SJSA1 (cell line): ENCODE data around the gene AFAP1. TPM values are rescaled to one million over a fixed set of nuclear protein-coding genes. Genes with fewer than 3 reads are reported as not detected.

Source experiments
- DNase-seq, 2 experiments: peaks; one replicate each; pipeline ENCODE4 v3.0.0-alpha.2; 2015 to 2020; ENCODE audit warnings: low spot score in 2 of 2, low read depth in 1 of 2
- H3K27ac ChIP-seq: fragments of 250-450 bp; sonication (Bioruptor Pico); 2 replicates; pipeline ENCODE4 v1.5.1; 2020; ENCODE audit warnings: mild to moderate bottlenecking, moderate library complexity
- H3K27me3 ChIP-seq: fragments of 250-450 bp; sonication (Bioruptor Pico); replicated peaks from 2 replicates; pipeline ENCODE4 v1.5.1; 2020; ENCODE audit warnings: mild to moderate bottlenecking, moderate library complexity
- H3K36me3 ChIP-seq: fragments of 250-450 bp; sonication (Bioruptor Pico); 2 replicates; pipeline ENCODE4 v1.5.1; 2020; ENCODE audit warnings: mild to moderate bottlenecking
- H3K4me1 ChIP-seq: fragments of 250-450 bp; sonication (Bioruptor Pico); replicated peaks from 2 replicates; pipeline ENCODE4 v1.6.1; 2021; ENCODE audit warnings: mild to moderate bottlenecking
- H3K4me3 ChIP-seq: fragments of 250-450 bp; sonication (Bioruptor Pico); 2 replicates; pipeline ENCODE4 v1.5.1; 2020; ENCODE audit warnings: mild to moderate bottlenecking
- H3K9me3 ChIP-seq: fragments of 250-450 bp; sonication (Bioruptor Pico); replicated peaks from 2 replicates; pipeline ENCODE4 v1.5.1; 2020; ENCODE audit warnings: mild to moderate bottlenecking
- total RNA-seq: library from RNA; depleted of rRNA; stranded (reverse); fragments of >200 nt; shearing (Covaris generic); gene quantifications from 2 replicates; pipeline ENCODE4 v1.2.3, GENCODE V29; 2014

Gene AFAP1
- total RNA-seq, 1 experiment from 2014 or later, result 47.4 TPM

DNA sequence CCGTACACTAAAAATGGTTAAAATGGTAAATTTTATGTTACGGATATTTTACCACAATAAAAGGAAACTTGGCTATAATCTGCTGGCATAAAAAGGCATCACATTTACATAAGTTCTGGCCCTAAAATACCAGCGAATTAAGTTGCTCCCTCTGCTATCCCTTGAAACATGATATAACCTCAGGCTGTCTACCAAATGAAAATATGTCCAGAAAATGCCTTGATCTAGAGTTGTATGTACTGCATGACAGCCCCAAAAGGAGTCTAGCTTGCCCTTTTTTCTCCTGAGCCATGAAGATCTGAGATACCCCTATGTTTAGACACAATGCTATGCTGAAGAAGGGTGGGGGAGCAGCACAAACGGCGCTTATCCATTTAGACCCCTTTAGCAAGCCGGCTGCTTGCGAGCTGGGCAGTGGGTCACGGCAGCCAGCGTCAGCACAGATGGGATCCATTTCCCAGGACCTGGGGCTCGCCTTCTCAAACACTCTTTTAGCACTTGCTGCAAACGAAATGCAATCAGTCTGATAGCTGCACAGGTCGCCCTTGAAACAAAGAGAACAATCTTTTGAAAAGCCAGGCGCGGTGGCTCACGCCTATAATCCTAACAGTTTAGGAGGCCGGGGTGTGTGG, 77.0 kb downstream of the AFAP1 start:
- DNase-seq, result no peak
- Histone ChIP-seq H3K4me1 (peaks cover 58% of the 10 kb centered on the region), H3K4me3 (no peak overlapping the region), H3K27me3 (no peaks in the 10 kb centered on the region), H3K9me3 (no peaks in the 10 kb centered on the region), H3K27ac (peak overlapping the region; percentile 51), H3K36me3 (peaks cover 28% of the 10 kb centered on the region)

DNA sequence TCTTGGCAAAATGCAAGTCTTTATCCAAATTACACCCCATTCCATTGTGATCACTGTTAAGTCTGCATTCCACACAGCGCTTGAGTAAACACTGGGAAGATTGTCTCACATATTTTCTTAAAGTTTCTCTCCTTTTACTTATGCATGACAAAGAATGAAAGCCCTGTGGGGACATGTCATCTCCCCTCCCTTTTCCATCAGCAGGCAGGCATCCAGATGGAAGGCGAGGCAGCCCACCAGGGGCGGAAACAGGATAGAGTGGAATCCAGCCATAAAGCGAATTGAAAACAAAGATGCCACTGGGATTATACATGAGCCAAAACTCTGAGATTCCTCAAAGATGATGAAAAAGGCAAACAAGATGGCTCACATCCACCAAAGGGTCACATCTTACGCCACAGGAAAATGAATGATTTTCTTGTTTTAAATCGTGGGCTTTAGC, 78.2 kb downstream of the AFAP1 start:
- Histone ChIP-seq H3K4me3 (peak overlapping the region; percentile 9; the same call in 1 of the 2 replicates), H3K9me3 (no peaks in the 10 kb centered on the region), H3K4me1 (peaks cover 63% of the 10 kb centered on the region), H3K27me3 (no peaks in the 10 kb centered on the region), H3K36me3 (peaks cover 20% of the 10 kb centered on the region), H3K27ac (peak overlapping the region; percentile 97)
- DNase-seq, result peak; percentile 96 to 99

DNA sequence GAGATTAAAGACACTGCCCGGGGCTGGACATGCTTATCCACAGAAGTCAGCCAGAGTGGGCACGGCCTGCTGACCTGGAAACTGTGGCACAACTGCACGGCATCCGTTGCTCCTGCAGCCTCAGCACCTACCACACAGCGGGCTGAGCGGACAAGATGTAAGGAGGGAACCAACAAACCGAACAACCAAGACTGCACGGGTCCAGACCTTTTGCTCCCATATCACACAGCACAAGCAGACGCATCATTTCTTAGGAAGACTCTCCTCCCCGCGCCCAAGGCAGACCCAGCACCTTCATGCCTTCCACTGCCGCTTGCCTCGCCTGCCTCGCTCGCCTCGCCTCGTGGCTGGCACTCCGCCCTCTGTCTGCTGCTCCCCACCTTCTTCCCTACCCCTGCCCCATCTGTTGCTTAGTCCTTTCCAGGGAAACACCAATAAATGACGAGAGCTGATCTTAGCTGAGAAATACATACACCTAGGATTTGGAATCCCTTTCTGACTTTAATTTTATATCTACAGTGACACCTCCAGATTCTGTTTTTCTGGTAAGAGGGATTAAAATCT, 79.0 kb downstream of the AFAP1 start:
- DNase-seq, result no peak
- H3K27ac ChIP-seq, result peak overlapping the region; percentile 97
- no peaks in the 10 kb centered on the region for H3K9me3 ChIP-seq
- peak overlapping the region; percentile 1; the same call in 1 of the 2 replicates for H3K4me3 ChIP-seq
- no peaks in the 10 kb centered on the region for H3K27me3 ChIP-seq
- H3K36me3 ChIP-seq, result peaks cover 17% of the 10 kb centered on the region
- H3K4me1 ChIP-seq, result peaks cover 71% of the 10 kb centered on the region

DNA sequence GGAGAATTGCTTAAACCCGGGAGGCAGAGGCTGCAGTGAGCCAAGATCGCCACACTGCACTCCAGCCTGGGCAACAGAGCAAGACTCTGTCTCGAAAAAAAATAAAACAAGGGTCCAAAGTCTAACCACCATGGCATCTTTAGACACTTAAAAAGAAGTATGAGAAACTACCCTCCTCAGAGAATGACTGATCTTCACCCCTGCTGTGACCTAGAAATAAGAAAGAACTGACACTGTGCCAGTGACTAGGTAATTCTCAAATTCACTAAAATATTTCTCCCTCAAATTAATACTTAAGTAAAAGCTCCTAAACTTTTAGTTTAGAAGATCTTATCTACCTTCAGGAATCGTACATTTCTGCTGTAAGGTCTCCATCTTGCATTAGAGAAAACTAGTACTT, 80.3 kb downstream of the AFAP1 start:
- Histone ChIP-seq H3K4me3 (no peak overlapping the region), H3K4me1 (peaks cover 76% of the 10 kb centered on the region), H3K36me3 (peaks cover 31% of the 10 kb centered on the region), H3K27me3 (no peaks in the 10 kb centered on the region), H3K9me3 (no peaks in the 10 kb centered on the region), H3K27ac (peak overlapping the region; percentile 6; the same call in 1 of the 2 replicates)
- no peak for DNase-seq

DNA sequence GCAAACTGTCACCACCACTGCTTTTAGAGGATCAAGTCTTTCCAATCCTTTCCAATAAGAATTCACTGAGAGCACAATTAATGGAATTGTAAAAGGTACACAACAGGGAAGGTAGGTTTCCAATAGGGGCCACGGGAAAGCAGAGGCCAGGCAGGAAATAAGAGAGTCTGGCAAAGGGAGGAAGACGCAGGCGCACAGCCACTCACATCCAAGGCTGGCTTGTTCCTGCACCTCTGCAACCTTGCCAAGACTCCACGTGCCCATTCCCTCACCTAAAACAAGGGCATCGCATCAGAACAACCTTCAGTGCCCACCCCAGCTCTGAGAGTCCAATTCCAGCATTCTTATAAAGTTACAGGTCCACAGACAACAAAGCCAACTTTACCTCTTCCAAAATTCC, 81.2 kb downstream of the AFAP1 start:
- H3K4me3 ChIP-seq, result no peak overlapping the region
- peaks cover 79% of the 10 kb centered on the region for H3K4me1 ChIP-seq
- H3K27ac ChIP-seq, result peak overlapping the region; percentile 80
- H3K27me3 ChIP-seq, result no peaks in the 10 kb centered on the region
- H3K9me3 ChIP-seq, result no peaks in the 10 kb centered on the region
- peaks cover 39% of the 10 kb centered on the region for H3K36me3 ChIP-seq
- no peak for DNase-seq

DNA sequence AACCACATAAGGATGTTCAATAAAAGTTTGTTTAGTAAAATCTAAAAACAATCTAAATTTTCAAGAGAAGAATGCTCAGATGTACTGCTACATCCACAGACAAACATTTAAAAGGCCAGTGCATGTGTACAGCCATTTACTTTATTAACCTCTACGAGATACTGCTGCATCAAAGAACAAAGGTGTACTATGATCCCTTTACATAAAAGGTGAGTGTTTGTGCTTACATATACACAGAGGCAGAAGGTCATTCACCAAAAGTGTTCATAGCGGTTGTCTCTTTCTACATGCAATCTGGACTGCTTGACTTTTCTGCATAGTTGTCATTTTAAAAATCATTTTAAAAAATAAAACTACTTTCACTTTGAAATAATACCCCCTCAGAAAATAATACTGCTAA, 81.7 kb downstream of the AFAP1 start:
- peaks cover 42% of the 10 kb centered on the region for H3K36me3 ChIP-seq
- peak overlapping the region; percentile 80 for H3K27ac ChIP-seq
- no peak for DNase-seq
- H3K9me3 ChIP-seq, result no peaks in the 10 kb centered on the region
- H3K27me3 ChIP-seq, result no peaks in the 10 kb centered on the region
- H3K4me3 ChIP-seq, result no peak overlapping the region
- H3K4me1 ChIP-seq, result peaks cover 82% of the 10 kb centered on the region

DNA sequence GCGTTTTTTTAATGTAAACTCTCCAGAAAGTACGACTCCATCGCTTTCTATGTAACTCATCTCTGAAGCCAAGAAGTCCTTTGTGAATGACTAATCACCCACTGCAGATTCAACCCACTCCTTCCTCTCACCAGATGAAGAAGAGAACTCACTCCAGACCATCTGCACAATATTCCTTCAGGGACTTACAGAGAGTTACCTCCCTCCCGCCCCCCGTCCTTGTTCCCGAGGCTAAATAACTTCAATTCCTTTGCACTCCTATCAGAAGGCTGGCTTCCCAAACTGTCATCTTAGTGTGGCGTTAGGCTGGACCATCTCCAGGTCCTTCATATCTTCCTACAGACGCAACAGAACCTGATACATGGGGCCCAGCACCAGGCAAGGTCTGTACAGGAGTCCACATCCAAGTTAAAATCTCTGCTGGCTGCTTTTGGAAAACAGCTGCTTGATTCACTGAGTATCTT, 82.4 kb downstream of the AFAP1 start:
- no peaks in the 10 kb centered on the region for H3K9me3 ChIP-seq
- H3K27ac ChIP-seq, result peak overlapping the region; percentile 80
- H3K4me3 ChIP-seq, result no peak overlapping the region
- H3K4me1 ChIP-seq, result peaks cover 82% of the 10 kb centered on the region
- no peaks in the 10 kb centered on the region for H3K27me3 ChIP-seq
- peak; percentile 59 to 78 for DNase-seq
- H3K36me3 ChIP-seq, result peaks cover 40% of the 10 kb centered on the region

DNA sequence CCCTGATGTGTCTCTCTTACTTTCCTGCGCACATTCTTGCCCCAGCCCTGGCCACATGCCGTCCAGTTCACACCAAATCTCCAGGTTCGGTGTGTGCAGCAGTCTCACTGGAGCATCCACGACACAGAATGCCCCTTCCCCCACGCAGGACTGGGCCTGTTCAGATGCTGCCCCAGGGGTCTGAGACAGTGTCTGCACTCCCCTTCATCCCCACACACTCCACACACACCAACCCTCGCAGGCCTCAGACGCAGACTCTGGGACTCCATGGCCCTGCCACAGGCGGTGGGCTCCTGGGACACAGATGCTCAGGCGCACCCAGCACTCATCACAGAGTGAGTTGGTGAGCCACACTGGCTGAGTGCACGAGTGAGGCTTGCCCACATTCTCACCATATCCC, 83.9 kb downstream of the AFAP1 start:
- H3K4me1 ChIP-seq, result peaks cover 78% of the 10 kb centered on the region
- no peak overlapping the region; the same call in 1 of the 2 replicates for H3K27ac ChIP-seq
- no peak for DNase-seq
- H3K9me3 ChIP-seq, result no peaks in the 10 kb centered on the region
- H3K4me3 ChIP-seq, result no peak overlapping the region
- no peaks in the 10 kb centered on the region for H3K27me3 ChIP-seq
- peaks cover 55% of the 10 kb centered on the region for H3K36me3 ChIP-seq

DNA sequence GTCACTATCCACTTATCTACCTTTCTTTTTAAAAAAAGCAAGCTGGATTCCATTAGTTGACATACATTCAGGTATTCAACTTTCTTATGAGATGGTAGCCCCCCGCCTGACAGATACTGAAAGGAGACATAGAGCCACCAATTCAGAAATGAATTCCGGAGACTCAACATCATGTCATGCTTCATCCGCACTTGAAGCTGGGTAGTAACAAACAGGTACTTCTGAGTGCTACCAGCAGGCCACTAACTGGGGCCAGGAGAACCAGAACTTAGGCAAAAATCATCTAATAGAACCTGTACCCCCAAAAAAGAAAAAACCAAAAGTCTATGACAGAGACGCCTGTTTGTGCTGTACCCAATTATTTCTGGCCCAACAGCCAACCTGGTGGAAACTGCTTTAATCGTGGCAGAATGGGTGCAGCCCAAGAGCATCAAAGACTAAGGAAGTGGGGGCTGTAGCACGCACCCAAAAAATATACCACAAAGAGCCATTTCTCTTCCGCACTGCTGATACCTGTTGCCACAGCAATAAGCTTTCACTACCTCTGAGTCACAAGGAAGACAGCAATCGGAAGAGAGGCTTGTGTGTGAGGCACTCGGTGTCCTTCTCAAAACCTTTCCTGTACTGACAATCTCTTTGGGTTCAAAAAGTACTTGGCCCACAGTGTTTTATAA, 84.8 kb downstream of the AFAP1 start:
- Histone ChIP-seq H3K4me1 (peaks cover 78% of the 10 kb centered on the region), H3K27ac (peak overlapping the region; percentile 7; the same call in 1 of the 2 replicates), H3K27me3 (no peaks in the 10 kb centered on the region), H3K9me3 (no peaks in the 10 kb centered on the region), H3K36me3 (peaks cover 55% of the 10 kb centered on the region), H3K4me3 (no peak overlapping the region)
- no peak for DNase-seq

DNA sequence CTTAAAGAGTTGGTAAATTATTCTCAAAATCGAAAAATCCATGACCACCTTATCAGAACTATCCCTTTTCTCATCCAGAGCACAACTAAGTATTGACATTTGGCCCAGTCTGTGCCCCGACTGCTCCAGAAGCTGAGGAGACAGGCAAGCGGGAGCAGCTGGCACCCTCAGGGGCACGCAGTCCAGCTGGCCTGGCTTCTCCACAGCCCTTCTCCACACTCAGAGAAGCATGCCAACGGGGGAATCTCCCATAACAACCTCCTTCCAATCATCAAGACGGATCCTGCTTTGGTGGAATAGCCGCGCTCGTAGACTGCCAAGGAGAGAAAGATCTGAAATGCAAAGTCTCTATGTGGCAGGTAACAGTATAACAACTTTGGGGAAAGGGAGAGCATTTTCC, 85.4 kb downstream of the AFAP1 start:
- no peak overlapping the region for H3K27ac ChIP-seq
- no peak overlapping the region for H3K4me3 ChIP-seq
- no peak for DNase-seq
- H3K27me3 ChIP-seq, result no peaks in the 10 kb centered on the region
- H3K36me3 ChIP-seq, result peaks cover 58% of the 10 kb centered on the region
- H3K4me1 ChIP-seq, result peaks cover 76% of the 10 kb centered on the region
- no peaks in the 10 kb centered on the region for H3K9me3 ChIP-seq

DNA sequence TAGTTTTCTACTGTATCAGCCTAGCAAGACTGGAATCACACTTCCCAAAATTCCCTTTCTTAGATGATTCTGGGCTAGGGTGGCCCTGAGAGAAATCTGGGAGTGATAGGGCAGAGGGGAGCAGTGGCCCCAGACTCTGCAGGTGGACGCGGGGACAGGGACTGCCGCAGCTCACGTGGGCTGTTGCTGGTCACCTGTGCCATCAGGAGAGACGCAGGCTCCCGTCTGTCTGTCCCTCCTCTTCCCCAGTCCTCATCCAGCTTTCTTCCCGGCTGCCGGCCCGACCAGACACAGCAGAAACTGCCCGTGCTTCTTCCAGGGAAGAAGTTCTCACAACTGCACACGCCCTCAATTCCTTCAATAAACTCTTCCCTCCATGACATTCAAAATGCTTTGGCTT, 86.4 kb downstream of the AFAP1 start:
- no peak overlapping the region for H3K4me3 ChIP-seq
- H3K4me1 ChIP-seq, result peaks cover 76% of the 10 kb centered on the region
- DNase-seq, result no peak
- no peaks in the 10 kb centered on the region for H3K9me3 ChIP-seq
- peak overlapping the region; percentile 85 for H3K27ac ChIP-seq
- peaks cover 57% of the 10 kb centered on the region for H3K36me3 ChIP-seq
- no peaks in the 10 kb centered on the region for H3K27me3 ChIP-seq

DNA sequence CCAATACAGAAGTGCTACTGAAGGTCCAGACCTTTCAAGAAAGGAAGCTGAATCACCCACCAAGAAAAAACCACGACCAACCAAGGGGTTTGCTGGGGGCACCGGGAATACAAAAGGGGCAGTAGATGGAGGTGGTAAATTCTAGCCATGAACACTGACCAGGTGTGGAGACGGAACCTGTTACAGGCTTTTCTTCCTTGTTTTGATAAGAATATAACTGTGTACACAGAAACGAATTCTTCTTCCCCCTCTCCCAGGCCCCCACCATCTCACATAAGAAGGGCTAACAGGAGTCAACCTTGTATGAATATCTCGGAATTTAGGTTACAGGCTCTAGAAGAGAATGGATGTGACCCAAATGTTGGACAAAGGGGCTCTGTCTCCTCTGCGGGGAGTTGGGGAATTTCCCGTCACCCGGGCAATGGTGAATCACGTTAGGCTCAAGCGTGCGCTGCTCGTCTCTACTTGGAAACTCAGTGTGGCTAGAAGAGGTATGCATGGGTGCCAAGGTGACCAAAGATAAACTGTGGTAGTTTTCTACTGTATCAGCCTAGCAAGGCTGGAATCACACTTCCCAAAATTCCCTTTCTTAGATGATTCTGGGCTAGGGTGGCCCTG, 87.0 kb downstream of the AFAP1 start:
- DNase-seq, result peak; percentile 75 to 89
- Histone ChIP-seq H3K27ac (peak overlapping the region; percentile 85), H3K27me3 (no peaks in the 10 kb centered on the region), H3K4me1 (peaks cover 72% of the 10 kb centered on the region), H3K4me3 (no peak overlapping the region), H3K9me3 (no peaks in the 10 kb centered on the region), H3K36me3 (peaks cover 57% of the 10 kb centered on the region)

DNA sequence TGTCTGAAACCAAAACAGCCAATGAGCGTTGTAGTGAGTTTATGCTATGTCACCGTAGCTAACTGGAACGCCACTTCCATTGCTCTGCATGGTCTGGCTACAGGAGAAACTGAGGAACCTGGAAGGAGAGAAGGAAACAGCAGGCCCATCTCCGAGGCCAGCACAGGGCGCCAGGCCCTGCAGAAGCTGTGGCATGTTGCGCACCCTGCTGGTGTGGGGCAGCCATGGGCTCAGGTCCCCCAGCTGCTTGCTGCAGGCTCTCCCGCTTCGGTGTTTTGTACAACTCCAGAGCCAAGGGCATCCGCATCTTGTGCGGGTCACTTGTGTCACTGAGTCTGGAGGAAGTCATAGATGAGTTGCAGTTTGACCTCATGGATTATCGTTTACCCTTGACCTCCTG, 89.2 kb downstream of the AFAP1 start:
- no peak for DNase-seq
- peaks cover 53% of the 10 kb centered on the region for H3K36me3 ChIP-seq
- peaks cover 65% of the 10 kb centered on the region for H3K4me1 ChIP-seq
- no peak overlapping the region for H3K4me3 ChIP-seq
- H3K9me3 ChIP-seq, result no peaks in the 10 kb centered on the region
- no peaks in the 10 kb centered on the region for H3K27me3 ChIP-seq
- H3K27ac ChIP-seq, result no peak overlapping the region

DNA sequence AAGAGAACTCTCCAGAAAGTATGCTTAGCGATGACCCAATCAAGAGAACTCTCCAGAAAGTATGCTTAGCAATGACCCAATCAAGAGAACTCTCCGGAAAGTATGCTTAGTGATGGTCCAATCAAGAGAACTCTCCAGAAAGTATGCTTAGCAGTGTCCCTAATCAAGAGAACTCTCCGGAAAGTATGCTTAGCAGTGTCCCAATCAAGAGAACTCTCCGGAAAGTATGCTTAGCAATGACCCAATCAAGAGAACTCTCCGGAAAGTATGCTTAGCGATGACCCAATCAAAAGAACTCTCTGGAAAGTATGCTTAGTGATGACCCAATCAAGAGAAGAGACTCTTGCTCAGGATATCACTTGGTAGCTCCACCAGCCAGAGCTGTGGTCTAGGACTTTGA, 92.5 kb downstream of the AFAP1 start:
- H3K36me3 ChIP-seq, result peaks cover 36% of the 10 kb centered on the region
- no peak for DNase-seq
- no peak overlapping the region for H3K27ac ChIP-seq
- no peaks in the 10 kb centered on the region for H3K9me3 ChIP-seq
- peaks cover 77% of the 10 kb centered on the region for H3K4me1 ChIP-seq
- no peak overlapping the region for H3K4me3 ChIP-seq
- H3K27me3 ChIP-seq, result no peaks in the 10 kb centered on the region
